ENCODE measurements around the gene GORASP2. TPM values are rescaled to one million over a fixed set of nuclear protein-coding genes. Genes with fewer than 3 reads are reported as not detected.
"Not testable (repeated sequence)": the region's sequence is repeated elsewhere in the genome, so short reads cannot be mapped to it uniquely, and the experiment has no call there.

GORASP2 gene
- polyA plus RNA-seq, 1 donor (not counting 4 experiments of a cell fraction or from before 2014, with no cell fraction given) = 125 TPM

DNA sequence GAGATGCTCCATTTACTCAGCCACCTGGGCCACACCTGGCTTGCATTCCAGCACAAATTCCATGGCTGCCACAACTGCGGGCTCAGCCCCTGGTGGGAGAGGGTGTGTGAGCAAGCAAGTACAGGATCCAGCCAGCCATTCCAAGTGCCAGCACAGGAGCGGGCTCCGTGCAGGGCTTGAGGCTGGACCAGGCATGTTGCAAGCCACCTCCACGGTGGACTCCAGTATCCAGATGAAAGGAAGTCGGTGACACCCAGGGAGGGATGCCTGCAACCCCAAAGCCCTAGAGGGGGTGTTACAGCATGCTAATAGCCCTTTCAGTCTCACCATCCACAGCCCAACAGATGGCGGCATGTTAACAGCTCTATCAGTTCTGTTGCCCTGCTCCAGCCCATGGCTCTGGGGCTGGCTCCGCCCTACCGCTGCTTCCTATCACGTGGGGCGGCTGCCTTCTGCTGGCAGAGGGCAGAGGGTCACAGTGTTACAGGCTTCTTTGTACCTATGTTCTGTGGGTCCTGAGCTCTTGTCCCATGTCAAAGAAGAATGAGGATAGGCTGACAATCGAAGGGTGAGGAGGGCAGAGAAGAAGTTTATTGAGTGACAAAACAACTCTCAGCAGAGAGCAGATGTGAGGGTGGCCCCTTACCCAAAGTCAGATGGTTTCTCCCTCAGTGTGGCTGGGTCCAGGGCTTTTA, 11.7 kb upstream of the GORASP2 start:
- TF ChIP-seq, protein P1, sequence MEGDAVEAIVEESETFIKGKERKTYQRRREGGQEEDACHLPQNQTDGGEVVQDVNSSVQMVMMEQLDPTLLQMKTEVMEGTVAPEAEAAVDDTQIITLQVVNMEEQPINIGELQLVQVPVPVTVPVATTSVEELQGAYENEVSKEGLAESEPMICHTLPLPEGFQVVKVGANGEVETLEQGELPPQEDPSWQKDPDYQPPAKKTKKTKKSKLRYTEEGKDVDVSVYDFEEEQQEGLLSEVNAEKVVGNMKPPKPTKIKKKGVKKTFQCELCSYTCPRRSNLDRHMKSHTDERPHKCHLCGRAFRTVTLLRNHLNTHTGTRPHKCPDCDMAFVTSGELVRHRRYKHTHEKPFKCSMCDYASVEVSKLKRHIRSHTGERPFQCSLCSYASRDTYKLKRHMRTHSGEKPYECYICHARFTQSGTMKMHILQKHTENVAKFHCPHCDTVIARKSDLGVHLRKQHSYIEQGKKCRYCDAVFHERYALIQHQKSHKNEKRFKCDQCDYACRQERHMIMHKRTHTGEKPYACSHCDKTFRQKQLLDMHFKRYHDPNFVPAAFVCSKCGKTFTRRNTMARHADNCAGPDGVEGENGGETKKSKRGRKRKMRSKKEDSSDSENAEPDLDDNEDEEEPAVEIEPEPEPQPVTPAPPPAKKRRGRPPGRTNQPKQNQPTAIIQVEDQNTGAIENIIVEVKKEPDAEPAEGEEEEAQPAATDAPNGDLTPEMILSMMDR (optimal IDR thresholded peaks at IDR 0.05 in 1 of 3, IDR thresholded peaks at IDR 0.05 in 1 of 3, conservative IDR thresholded peaks at IDR 0.05 in 1 of 3; ENCODE audit: extremely low read depth in 1 of 3, insufficient read depth in 2 of 3, low read length in 3 of 3) = no peak
- no peak for TF ChIP-seq EZH2 (IDR thresholded peaks at IDR 0.05; ENCODE audit: low read length)
- Histone ChIP-seq H3K4me2 (ENCODE audit: control insufficient read depth, extremely low read depth, insufficient read depth, low read depth, low read length) (no peak overlapping the region), H3K36me3 (ENCODE audit: control insufficient read depth in 2 of 2, extremely low read depth in 1 of 2, insufficient read depth in 2 of 2, low read length in 2 of 2) (no peaks in the 10 kb centered on the region), H3K9ac (ENCODE audit: control insufficient read depth, extremely low read depth, insufficient read depth, low read length) (no peak overlapping the region), H3K4me1 (ENCODE audit: control insufficient read depth, extremely low read depth, insufficient read depth, low read length) (no peaks in the 10 kb centered on the region), H3K27ac (ENCODE audit: control insufficient read depth, insufficient read depth, low read length) (no peak overlapping the region), H2AFZ (ENCODE audit: control insufficient read depth, low read length) (no peak overlapping the region), H3K79me2 (ENCODE audit: control insufficient read depth, insufficient read depth, low read length) (no peaks in the 10 kb centered on the region), H3K9me1 (ENCODE audit: control insufficient read depth, extremely low read depth, insufficient read depth, low read length) (no peaks in the 10 kb centered on the region), H3K4me3 (ENCODE audit: control insufficient read depth in 2 of 3, extremely low read depth in 1 of 3, insufficient read depth in 2 of 3, low read depth in 1 of 3, low read length in 3 of 3) (no peak overlapping the region), H4K20me1 (ENCODE audit: control insufficient read depth, extremely low read depth, insufficient read depth, low read length) (no peaks in the 10 kb centered on the region), H3K27me3 (ENCODE audit: control insufficient read depth, extremely low read depth, insufficient read depth, low read length) (no peaks in the 10 kb centered on the region), H3K9me3 (ENCODE audit: control insufficient read depth, low read depth, low read length) (peaks cover 4% of the 10 kb centered on the region)
- no peak for DNase-seq (ENCODE audit: low read depth, low spot score)
- dilution Hi-C loops (cut with MboI; ENCODE audit: extremely low pct_ligation_motif_present, low sequenced_read_pairs) = no loop called here
- FAIRE-seq = no peak

DNA sequence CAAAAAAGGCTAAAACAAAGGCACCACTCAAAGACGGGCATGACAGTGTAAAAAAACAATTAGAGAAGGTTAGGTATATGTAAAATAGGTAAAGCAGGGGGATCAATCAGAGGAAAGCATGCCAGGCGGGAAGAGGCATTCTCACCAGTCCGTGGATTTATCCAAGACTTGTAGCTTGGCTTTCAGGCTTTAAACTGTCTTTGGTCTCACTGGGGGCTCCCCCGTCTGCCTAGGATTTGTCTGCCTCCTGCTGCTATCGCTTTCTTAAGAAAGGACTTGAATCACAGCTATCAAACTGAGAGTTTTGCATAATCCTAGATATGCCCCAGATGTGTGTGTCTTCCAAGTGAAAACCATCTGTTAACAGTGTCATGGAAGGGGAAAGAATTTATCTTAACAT, 11.1 kb upstream of the GORASP2 start:
- no peak overlapping the region for H2AFZ ChIP-seq (ENCODE audit: control insufficient read depth, low read length)
- no peak overlapping the region for H3K4me3 ChIP-seq (ENCODE audit: control insufficient read depth in 2 of 3, extremely low read depth in 1 of 3, insufficient read depth in 2 of 3, low read depth in 1 of 3, low read length in 3 of 3)
- no peaks in the 10 kb centered on the region for H3K79me2 ChIP-seq (ENCODE audit: control insufficient read depth, insufficient read depth, low read length)
- H4K20me1 ChIP-seq (ENCODE audit: control insufficient read depth, extremely low read depth, insufficient read depth, low read length) = no peaks in the 10 kb centered on the region
- no peak overlapping the region for H3K9ac ChIP-seq (ENCODE audit: control insufficient read depth, extremely low read depth, insufficient read depth, low read length)
- no peak for TF ChIP-seq EZH2 (IDR thresholded peaks at IDR 0.05; ENCODE audit: low read length)
- TF ChIP-seq, protein P1 (optimal IDR thresholded peaks at IDR 0.05 in 1 of 3, IDR thresholded peaks at IDR 0.05 in 1 of 3, conservative IDR thresholded peaks at IDR 0.05 in 1 of 3; ENCODE audit: extremely low read depth in 1 of 3, insufficient read depth in 2 of 3, low read length in 3 of 3) = no peak
- no peaks in the 10 kb centered on the region for H3K36me3 ChIP-seq (ENCODE audit: control insufficient read depth in 2 of 2, extremely low read depth in 1 of 2, insufficient read depth in 2 of 2, low read length in 2 of 2)
- dilution Hi-C loops (cut with MboI; ENCODE audit: extremely low pct_ligation_motif_present, low sequenced_read_pairs) = no loop called here
- no peaks in the 10 kb centered on the region for H3K4me1 ChIP-seq (ENCODE audit: control insufficient read depth, extremely low read depth, insufficient read depth, low read length)
- FAIRE-seq = no peak
- no peak overlapping the region for H3K27ac ChIP-seq (ENCODE audit: control insufficient read depth, insufficient read depth, low read length)
- DNase-seq (ENCODE audit: low read depth, low spot score) = no peak
- no peaks in the 10 kb centered on the region for H3K9me1 ChIP-seq (ENCODE audit: control insufficient read depth, extremely low read depth, insufficient read depth, low read length)
- H3K9me3 ChIP-seq (ENCODE audit: control insufficient read depth, low read depth, low read length) = peaks cover 4% of the 10 kb centered on the region
- H3K27me3 ChIP-seq (ENCODE audit: control insufficient read depth, extremely low read depth, insufficient read depth, low read length) = no peaks in the 10 kb centered on the region
- H3K4me2 ChIP-seq (ENCODE audit: control insufficient read depth, extremely low read depth, insufficient read depth, low read depth, low read length) = no peak overlapping the region

DNA sequence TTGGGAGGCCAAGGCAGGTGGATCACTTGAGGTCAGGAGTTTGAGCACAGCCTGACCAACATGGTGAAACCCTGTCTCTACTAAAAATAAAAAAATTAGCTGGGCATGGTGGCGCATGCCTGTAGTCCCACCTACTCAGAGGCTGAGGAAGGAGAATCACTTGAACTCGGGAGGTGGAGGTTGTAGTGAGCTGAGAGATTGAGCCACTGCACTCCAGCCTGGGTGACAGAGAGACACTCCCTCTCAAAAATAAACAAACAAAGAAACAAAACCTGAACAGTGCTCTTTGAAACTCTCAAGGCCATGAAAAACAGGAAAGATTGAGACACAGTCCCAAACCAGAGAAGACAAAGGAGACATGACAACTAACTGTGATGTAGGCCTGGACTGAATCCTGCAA, 7.2 kb upstream of the GORASP2 start:
- H3K79me2 ChIP-seq (ENCODE audit: control insufficient read depth, insufficient read depth, low read length); H3K4me1 ChIP-seq (ENCODE audit: control insufficient read depth, extremely low read depth, insufficient read depth, low read length); dilution Hi-C loops (cut with MboI; ENCODE audit: extremely low pct_ligation_motif_present, low sequenced_read_pairs); H3K9me3 ChIP-seq (ENCODE audit: control insufficient read depth, low read depth, low read length); H3K9ac ChIP-seq (ENCODE audit: control insufficient read depth, extremely low read depth, insufficient read depth, low read length); H3K9me1 ChIP-seq (ENCODE audit: control insufficient read depth, extremely low read depth, insufficient read depth, low read length); H3K27me3 ChIP-seq (ENCODE audit: control insufficient read depth, extremely low read depth, insufficient read depth, low read length); FAIRE-seq; H4K20me1 ChIP-seq (ENCODE audit: control insufficient read depth, extremely low read depth, insufficient read depth, low read length); H3K36me3 ChIP-seq (ENCODE audit: control insufficient read depth in 2 of 2, extremely low read depth in 1 of 2, insufficient read depth in 2 of 2, low read length in 2 of 2); H3K4me2 ChIP-seq (ENCODE audit: control insufficient read depth, extremely low read depth, insufficient read depth, low read depth, low read length); H3K4me3 ChIP-seq (ENCODE audit: control insufficient read depth in 2 of 3, extremely low read depth in 1 of 3, insufficient read depth in 2 of 3, low read depth in 1 of 3, low read length in 3 of 3); H2AFZ ChIP-seq (ENCODE audit: control insufficient read depth, low read length); DNase-seq (ENCODE audit: low read depth, low spot score); H3K27ac ChIP-seq (ENCODE audit: control insufficient read depth, insufficient read depth, low read length): not testable (repeated sequence)
